Hepatocyte (in vitro differentiated cells): ENCODE results near the gene SLC25A30.

ENCODE experiments used
- EZH2 ChIP-seq: fragments of 200-600 bp; sonication (generic); IDR thresholded peaks from 2 replicates; pipeline ENCODE4 v1.6.1; 2016; ENCODE audit warnings: antibody characterized with exemption, mild to moderate bottlenecking, borderline replicate concordance
- TF ChIP-seq, protein P1 (sequence below): fragments of 200-600 bp; sonication (generic); IDR thresholded peaks from 2 replicates; pipeline ENCODE4 v1.5.1; 2016; ENCODE audit warnings: antibody characterized with exemption, mild to moderate bottlenecking; ENCODE audit not compliant: poor library complexity

DNA sequence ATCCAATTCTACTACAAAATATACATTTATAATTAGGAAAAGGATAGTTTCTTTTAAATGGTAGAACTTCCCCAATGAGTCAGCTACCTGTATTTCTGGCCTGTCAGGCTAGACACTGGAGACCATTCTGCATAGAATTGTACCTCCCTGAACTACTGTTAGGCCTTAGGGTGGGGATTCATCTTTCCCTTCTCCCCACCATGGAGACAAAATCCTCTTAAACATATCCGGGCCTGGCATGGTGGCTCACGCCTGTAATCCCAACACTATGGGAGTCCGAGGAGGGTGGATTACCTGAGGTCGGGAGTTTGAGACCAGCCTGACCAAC lies 52.7 kb downstream of the SLC25A30 start:
- TF ChIP-seq EZH2 = no peak
- TF ChIP-seq, protein P1, sequence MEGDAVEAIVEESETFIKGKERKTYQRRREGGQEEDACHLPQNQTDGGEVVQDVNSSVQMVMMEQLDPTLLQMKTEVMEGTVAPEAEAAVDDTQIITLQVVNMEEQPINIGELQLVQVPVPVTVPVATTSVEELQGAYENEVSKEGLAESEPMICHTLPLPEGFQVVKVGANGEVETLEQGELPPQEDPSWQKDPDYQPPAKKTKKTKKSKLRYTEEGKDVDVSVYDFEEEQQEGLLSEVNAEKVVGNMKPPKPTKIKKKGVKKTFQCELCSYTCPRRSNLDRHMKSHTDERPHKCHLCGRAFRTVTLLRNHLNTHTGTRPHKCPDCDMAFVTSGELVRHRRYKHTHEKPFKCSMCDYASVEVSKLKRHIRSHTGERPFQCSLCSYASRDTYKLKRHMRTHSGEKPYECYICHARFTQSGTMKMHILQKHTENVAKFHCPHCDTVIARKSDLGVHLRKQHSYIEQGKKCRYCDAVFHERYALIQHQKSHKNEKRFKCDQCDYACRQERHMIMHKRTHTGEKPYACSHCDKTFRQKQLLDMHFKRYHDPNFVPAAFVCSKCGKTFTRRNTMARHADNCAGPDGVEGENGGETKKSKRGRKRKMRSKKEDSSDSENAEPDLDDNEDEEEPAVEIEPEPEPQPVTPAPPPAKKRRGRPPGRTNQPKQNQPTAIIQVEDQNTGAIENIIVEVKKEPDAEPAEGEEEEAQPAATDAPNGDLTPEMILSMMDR = no peak
